SKM-1 (cell line): ENCODE measurements around the gene GPX3.

Experiments
- DNase-seq: peaks from one replicate; lab custom pipeline; 2025; ENCODE audit not compliant: unreplicated experiment; lab: John Stamatoyannopoulos, UW

Gene GPX3

DNA sequence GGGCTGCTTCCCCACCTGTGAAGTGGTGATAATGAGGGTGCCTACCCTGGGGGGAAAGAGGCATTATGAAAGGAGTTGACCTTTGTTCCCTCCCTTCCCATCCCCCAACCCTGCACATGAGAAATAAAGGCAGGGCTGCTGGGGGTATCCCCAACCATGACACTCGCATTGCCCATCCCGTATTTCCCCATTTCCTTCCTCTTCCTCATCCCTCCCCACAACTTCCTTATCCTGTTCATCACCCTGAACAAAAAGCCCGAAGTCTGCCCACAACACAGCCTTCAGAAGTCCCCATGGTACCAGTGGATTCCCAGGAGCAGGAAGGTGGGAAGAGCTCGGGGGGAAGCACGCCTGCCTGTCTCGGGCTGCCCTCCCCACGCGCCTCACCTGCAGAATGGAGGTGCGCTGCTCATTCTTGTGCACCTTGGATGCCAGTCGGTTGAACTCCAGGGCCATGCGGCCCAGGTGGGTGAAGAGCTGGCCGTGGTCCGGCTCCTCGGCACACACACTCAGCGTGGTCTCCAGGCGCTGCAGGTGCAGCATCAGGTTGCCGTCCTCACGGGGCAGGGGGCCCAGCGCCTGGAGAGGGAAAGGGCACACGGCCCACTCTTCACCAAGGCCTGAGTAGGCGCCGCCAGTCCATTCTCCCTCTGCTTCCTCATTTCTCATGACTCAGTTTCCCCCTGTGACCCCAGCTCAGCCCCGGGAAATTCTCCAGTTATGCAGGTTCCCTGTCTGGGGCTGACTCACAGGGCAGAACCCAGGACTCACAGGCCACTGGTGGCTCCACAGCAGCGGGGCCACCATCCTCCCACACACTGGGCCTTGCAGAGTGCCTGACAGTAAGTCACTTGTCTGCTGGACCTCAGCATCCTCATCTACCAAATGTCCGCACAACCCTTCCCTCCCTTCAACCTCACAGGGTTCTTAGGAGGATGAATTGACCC is 36.3 kb downstream of the GPX3 start:
- peak; percentile 22 for DNase-seq

DNA sequence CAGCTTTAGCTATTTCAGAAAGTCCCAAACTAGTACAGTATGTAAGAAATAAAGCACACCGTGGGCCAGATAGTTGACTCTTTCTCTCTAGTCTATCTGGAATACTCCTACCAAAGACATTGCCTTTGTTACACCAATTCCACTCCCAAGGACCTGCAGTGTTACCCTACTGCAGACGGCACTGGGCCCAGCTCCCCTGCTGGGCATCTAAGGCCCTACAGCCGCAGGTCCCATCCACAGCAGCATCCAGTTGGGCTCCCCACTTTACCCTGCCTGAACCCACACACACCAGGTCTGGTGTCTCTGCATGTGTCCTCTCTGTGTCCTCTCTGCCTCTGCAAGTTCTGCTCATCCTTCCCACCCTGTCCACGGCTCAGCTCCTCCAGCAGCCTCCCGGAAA is 37.9 kb downstream of the GPX3 start:
- DNase-seq, result no peak

DNA sequence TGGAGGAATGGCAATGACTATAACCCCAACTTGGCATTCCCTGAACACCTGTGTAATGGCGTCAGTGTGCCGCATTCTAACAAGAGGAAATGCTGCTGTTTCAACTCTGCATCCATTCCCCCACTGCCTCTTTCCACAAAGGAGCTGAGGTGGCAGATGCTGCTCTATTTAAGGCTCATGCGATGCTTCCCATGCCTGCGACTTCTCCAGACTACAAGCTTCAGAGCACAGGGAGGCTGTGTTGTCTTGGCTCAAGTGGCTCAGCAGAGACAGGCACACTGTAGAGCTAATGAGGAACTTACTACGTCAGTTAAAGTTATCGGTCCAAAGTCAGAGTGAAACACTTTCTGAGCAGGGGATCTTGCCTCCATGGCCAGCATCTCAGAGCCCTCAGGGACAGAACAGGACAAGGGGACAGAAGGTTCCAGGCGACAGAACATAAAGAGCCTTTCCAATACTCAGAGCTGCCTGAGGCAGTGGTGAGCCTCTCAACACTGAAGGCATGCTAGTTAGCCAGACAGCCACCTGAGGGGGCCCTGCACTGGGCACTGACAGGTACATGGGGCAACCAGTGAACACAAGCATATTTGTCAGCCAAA is 38.6 kb downstream of the GPX3 start:
- no peak for DNase-seq

DNA sequence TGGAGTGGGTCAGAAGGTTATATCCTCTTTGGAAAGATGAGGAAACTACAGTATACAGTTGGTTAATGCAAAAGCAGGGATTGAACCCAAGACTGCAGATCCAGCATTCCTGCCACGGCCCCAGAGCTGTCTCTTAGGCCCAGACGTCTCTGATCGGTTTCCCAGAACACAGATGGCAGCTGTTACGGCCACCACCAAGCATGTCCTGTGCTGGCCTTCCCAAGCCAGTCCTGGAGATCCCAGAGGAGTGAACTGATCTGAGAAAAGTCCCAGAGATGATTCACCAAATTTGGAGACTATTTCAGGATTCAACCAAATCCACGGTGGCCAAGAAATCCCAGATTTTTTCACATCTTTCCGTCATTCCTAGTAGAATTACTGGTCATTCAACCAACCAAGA is 40.4 kb downstream of the GPX3 start:
- no peak for DNase-seq

DNA sequence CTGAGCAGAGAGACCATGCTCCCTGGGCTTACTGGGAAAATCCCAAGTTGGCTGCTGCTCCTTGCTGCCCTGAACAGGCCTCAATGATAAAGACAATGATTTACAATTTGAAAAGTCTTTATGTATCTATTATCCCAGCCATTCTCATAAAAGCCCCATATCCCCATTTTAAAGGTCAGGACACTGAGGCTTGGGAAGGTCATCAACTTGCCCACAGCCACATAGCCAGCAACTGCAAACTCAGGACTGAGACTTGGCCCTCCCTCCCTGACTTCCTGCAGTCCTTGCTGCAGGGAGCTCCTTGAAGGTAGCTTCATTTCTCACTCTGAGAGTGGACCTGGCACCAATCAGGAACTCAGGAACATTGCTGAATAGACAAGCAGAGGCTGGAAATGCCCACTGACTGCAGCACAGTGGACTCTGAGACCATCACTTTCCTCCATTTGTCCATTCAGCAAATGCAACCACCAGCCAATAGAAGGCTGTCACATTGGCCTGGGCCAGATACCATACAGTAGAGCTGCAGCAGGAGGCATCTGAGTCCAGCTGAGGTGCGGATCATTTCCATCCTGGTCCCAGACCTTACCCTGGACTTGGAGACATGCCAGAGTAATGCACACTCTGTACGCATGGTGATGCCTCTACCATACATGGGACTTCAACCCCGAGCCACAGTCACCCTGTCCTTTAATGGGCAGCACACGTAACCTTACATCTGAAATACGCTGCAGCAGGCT is 42.2 kb downstream of the GPX3 start:
- DNase-seq, result no peak

DNA sequence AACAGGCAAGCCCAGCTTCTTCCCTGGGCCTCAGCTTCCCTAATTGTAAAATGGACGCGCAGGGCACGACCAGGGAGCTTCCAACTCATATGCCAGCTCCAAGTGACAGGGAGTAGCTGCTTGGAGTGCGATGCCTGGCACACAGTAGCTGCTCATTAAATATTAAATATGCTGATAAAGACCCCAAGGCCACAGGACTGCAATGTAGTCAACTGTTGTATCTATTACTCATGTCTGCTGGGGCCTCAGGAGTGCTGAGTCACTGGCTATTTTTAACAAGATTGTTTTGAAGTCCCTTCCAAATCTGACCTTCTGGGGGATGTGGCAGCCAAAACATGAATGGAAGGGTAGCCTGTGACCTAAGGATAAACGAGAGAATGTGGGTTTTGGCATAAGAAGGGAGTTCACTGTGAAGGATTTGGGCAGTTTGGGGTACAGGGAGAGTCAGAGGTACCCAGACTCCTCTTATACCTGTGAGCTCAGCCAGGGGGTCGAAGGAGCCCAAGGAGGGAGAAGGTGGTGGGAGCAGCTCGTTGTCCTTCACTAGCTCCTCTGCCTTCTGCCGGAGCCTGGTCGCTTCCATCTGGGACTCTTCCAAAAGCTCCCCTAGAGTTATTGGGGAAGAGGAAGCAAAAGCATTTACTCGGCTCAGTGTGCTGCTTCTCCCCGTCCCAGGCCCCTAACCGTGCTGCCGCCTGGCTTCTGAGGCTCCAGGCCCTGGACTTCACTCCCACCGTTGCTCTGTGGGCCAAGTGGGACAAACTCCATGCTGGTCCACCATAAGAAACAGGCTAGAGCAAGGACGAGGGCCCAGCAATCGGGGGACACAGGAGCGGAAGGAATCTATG is 43.0 kb downstream of the GPX3 start:
- no peak for DNase-seq

DNA sequence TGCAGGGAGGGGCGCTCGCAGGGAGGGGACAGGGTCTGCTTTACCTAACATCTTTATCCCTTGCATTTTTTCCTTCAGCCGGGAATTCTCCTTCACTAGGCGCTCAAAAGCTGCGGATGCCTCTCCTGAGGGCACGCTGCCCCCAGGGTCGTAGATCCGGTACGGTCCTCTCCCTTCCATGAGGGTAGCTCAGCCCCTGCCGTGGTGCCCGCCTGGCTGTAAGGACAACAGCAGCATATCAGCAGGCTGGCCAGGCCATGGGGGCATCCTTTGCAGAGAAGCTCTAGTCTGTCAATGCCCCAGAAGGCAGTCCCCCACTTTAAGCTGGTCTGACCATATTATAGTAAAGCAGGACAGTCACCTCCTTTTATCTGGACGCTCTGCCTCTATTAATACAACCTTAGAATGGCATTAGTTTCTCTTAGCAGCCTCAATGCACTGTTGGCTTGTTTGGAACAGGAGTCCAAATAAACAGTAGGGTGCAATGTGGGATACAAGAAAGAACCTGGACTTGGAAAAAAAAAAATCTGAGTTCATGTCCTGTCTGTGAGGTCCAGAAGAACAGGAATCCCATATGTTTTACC is 44.6 kb downstream of the GPX3 start:
- DNase-seq, result no peak

DNA sequence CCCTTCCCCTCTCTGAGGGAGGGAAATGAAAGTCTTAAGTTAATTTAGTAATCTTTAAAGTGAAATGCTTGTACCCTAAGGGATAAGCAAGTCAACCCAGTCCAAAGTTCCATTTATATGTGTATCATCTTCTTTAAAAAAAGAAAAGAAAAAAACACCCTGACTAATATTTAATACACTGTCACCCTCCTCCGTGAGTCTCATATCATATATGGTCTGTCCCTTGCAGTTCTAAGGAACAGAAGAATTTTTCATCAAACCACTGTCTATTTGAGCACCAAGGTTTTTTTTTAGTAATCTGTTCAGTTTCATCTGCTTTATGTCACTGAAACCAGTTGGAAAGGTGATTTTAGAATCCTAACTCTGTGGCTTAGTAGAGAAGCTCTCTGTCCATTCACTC is 45.2 kb downstream of the GPX3 start:
- DNase-seq, result no peak

DNA sequence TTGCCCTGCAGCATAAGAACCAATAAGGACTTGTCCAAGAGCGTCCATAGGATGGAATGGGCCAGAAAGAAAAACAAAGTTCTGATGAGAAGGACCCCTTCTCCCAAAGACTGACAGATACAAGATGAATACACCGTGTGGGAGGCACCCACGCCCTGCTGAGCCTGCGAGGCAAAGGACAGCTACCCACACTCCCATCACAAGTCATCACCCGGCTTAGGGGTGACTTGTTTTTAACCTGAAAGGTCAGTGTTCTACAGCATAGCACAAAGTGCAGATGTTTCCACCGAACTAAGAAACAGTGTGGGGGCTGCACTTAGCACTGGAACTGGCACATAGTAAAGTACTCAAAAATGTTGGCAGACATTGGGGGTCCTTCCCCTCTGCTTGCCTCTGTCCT is 46.5 kb downstream of the GPX3 start:
- DNase-seq, result no peak

DNA sequence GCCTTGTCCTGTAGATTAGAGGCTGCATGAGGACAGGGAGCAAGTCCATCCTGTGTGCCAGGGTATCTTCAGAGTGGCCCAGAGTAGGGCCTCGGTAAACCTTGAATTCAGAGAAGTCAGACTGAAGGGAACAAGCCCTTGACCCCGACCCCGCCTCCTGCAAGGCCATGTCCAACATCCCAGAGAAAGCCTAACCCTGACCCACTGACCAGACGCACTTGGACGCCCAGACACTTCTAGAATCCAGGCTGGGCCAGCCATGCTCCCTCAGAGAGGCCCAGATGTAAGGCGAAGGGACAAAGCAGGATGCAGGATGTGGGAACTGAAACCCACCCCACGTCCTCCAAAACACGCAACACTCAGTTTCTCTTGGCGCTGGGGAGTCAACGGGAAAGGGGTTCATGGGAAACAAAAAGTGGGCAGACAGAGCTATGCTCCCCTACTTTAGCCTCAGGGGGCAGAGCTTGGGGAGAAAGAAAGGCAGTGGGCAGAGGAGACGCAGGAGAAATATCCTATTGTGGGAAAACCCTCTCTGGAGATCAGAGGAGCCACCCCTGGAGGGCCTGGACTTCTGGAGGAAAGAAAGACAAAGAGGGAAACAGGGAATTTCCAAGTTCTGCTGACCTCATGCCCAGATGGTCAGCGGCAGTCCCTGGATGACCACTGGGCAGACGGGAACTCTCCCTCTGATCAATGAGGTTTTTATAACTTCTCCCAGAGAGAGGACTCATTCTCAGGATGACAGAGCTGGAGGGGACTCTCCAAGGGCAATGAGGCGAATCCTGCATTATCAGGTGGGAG is 47.4 kb downstream of the GPX3 start:
- no peak for DNase-seq

DNA sequence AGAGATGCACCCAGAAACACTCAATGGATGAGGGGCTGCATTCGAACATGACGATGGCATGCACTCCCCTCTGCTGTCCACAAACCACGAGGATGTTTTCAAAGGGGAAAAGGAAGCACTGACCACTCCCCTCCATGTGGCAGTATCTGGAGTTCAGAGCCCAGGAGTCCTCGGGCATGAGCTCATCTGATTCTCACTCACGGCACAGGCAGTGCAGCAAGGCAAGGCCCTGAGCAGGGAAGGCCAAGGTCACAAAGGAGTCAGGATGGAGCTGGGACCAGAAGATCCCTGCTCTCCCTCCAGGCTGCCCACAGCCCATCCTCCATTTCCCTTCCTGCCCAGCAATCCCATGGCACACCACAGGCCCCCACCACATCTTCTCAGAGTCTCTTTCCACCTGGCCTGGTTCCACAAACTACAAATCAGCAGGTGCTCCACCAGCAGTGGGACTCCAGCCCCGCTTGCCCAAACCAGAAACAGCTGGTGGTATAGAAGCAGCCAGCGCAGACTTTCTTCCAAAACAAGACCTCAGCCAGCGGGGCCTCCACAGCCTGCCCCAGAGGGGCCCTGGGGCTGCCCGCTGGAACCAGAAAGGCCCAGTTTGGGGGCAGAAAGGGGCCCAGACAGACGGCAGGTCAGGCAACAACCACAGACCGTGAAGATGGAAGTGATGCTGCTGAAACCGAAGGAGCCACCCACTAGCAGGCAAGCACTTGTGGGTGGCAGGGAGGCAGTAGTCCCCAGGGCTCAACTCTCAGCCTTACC is 48.2 kb downstream of the GPX3 start:
- DNase-seq, result no peak

DNA sequence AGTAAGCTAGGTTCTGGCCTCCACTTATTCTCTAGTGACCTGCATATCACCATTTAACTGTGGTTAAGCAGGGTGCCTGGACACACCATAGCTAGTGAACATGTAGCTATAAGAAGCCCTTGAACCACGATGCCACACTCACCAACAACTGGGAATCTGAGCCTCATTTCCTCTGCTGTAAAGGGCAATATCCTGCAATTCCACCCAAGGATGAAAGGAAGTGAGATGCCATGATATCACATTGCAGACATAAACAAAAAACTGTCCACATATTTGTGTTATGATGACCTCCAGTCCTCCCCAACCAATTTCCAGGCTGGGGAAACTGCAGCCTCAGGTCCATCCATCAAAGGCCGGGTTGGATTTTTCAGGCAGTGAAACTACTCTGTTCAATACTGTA is 50.1 kb downstream of the GPX3 start:
- DNase-seq, result no peak

DNA sequence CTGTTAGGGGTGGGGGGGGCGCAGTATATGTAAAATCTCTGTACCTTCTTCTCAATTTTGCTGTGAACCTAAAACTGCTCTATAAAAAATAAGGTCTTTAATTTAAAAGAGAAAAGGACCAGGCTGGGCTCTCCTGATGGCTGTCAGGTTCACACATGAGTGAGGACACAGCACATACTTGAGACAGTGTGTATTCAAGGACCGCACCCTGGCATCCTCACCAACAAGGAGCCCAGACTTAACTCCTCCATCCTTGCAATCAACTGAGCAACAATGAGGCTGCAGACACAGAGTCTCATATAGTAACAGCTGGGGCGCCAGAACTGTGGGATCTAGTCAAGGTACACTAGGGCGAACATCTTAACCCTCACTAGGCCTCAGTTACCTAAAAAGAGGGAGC is 50.6 kb downstream of the GPX3 start:
- no peak for DNase-seq

DNA sequence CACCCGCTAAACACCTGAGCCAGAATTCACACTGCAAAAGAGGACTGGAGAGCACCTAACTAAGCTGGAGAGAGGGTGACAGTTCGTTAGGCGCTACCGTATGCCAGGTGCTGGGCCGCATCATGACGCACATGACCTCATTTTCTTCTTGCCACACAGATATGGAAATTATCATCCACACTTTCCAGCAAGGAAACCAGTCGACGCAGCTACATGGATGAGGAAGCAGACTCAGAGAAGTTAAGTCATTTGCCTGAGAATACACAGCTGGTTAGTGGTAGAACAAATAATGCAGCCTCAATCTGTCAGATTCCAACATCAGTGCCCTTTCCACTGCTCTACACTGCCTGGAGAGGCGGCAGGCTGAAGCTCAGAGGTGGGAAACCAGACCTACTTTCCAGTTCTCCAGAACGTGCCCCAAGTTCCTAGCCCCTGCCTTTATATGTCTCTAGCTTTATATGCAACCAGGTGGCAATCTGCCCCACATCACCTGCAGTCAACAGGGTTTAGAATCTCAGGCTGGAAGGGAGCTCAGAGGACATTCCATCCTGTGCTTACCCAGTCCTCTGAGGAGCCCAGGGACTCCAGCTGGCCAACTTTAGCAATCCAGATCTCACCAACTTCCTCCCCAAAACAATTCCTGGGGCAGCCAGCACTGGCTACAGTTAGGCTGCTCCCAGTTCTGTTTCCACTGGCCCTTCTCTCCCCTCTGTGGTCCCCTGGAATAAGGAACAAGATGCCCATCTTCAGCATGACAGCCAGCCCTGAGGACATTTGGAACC is 51.6 kb downstream of the GPX3 start:
- DNase-seq, result no peak

DNA sequence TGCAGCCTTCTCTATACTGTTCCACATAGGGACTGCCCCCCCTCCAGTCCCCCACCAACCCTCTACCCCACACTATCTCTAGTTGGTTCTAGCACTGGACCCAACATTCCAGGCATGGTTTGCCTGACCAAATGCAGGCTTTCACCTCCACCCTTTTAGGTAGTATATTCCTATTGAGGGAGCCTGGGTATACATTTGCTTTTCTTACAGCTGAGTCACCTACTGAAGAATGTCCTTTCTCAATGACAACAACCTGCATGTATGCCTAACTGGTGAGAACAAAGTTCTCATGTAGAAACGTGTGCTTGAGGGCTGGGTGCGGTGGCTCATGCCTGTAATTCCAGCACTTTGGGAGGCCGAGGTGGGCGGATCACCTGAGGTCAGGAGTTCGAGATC is 52.2 kb downstream of the GPX3 start:
- DNase-seq, result no peak

DNA sequence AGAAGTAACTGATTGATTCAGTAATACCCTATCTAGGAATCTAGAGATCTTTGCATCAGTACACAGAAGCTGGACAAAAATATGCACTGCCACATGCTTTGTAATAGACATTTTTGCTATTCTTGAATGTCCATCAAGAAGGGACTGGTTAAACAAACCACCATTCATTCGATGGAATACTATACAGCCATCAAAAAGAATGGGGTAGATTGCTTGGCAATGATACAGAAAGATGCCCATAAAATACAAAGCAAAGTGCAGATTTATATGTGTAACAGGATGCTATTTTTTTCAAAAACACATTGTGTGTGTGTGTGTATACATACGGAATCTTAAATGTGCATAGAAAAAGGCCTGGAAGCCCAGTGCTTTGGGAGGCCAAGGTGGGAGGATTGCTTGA is 52.9 kb downstream of the GPX3 start:
- no peak for DNase-seq

DNA sequence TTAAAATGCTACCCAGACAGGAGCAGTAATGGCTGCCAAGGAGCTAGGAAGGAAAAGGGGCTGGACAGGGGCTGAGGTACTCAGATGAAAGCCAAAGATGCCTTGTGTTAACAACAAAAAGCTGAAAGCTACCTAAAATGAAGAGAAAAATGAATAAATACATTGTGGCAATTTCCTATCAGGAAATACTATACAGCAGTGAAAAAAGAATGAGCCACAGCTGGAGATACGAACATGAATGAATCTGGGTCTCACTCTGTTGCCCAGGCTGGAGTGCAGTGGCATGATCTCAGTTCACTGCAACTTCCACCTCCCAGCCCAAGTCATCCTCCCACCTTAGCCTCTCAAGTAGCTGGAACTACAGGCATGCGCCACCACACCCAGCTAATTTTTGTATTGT is 54.2 kb downstream of the GPX3 start:
- DNase-seq, result no peak

DNA sequence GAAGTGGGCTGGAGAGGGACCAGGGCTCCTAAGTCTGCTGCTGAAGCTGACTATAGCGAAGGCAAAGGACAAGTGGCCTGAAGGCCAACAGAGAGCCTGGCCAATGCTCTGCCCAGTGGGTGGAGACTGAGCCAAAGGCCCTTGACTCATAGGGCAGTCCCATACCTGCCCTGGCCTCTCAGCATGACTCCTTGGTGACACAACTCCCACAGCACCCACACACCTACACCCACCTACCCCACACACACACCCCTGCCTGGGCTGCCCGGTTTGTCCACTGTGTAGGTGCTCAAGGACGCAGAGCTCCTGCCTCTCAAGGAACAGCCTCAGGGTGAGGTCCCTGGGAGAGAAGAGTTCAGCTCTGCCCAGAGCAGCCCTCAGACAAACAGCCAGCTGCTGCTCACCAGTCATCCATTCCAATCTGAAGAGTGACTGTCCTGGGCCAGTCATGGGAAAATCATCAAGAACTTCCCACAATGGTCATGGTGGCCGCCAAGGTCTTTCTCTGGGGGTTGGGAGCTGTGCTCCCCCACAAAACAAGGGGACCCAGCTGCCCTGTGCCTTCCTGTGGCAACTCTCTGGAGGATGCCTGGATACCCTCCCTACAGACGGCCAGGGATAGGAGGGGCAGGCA is 55.4 kb downstream of the GPX3 start:
- DNase-seq, result no peak
